ENCODE data around the gene HSD17B3. TPM values are rescaled to one million over a fixed set of nuclear protein-coding genes. Genes with fewer than 3 reads are reported as not detected.

The HSD17B3 gene
- polyA plus RNA-seq, 1 donor (not counting 4 experiments of a cell fraction or from before 2014, with no cell fraction given) = 0.17 TPM

DNA sequence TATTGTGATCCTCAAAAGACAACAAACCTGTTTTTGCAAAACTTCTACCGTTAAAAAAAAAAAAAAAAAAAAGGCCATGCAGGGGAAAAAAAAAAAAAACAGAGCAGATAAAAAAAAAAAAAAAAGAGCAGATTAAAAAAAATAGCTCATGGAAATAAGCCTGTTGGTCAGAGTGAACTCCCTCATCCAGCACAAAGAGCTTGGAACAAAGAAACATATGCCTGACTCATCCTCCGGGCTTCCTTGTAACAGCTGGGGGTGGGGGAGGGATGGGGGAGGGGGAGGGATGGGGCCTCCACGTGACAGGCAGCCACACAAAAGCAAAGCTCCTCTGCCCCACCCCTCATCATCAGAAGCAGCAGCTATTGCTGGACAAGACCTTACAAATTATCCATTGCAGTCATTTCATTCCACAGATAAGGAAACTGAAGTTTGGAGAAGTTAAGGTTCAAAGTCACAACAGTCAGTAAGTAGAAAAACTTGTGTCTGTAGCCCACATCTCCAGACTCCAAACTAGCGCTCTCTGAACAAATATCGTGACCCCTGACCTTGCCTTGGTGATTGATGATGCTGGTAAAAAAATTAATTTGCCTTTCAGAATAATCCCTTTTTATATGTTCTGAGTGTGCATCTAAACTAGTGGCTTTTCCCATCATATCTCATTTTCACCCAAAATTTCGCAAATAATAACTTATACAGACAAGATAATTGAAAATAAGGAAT, 42.6 kb upstream of the HSD17B3 start:
- Histone ChIP-seq H3K4me2 (ENCODE audit: control insufficient read depth, extremely low read depth, insufficient read depth, low read depth, low read length) (peak overlapping the region; percentile 35), H3K79me2 (ENCODE audit: control insufficient read depth, insufficient read depth, low read length) (no peaks in the 10 kb centered on the region), H3K27me3 (ENCODE audit: control insufficient read depth, extremely low read depth, insufficient read depth, low read length) (no peaks in the 10 kb centered on the region), H3K27ac (ENCODE audit: control insufficient read depth, insufficient read depth, low read length) (no peak overlapping the region), H3K36me3 (ENCODE audit: control insufficient read depth in 2 of 2, extremely low read depth in 1 of 2, insufficient read depth in 2 of 2, low read length in 2 of 2) (peaks cover 0 to 7% of the 10 kb centered on the region in 2 experiments), H3K9me1 (ENCODE audit: control insufficient read depth, extremely low read depth, insufficient read depth, low read length) (no peaks in the 10 kb centered on the region), H3K4me1 (ENCODE audit: control insufficient read depth, extremely low read depth, insufficient read depth, low read length) (peaks cover 16% of the 10 kb centered on the region), H2AFZ (ENCODE audit: control insufficient read depth, low read length) (no peak overlapping the region), H4K20me1 (ENCODE audit: control insufficient read depth, extremely low read depth, insufficient read depth, low read length) (no peaks in the 10 kb centered on the region), H3K9ac (ENCODE audit: control insufficient read depth, extremely low read depth, insufficient read depth, low read length) (no peak overlapping the region), H3K9me3 (ENCODE audit: control insufficient read depth, low read depth, low read length) (no peaks in the 10 kb centered on the region), H3K4me3 (ENCODE audit: control insufficient read depth in 2 of 3, extremely low read depth in 1 of 3, insufficient read depth in 2 of 3, low read depth in 1 of 3, low read length in 3 of 3) (no peak overlapping the region)
- FAIRE-seq (peak; percentile 13), DNase-seq (ENCODE audit: low read depth, low spot score) (peak; percentile 80)
- dilution Hi-C loops (cut with MboI; ENCODE audit: extremely low pct_ligation_motif_present, low sequenced_read_pairs) = no loop called here
- TF ChIP-seq, protein P1, sequence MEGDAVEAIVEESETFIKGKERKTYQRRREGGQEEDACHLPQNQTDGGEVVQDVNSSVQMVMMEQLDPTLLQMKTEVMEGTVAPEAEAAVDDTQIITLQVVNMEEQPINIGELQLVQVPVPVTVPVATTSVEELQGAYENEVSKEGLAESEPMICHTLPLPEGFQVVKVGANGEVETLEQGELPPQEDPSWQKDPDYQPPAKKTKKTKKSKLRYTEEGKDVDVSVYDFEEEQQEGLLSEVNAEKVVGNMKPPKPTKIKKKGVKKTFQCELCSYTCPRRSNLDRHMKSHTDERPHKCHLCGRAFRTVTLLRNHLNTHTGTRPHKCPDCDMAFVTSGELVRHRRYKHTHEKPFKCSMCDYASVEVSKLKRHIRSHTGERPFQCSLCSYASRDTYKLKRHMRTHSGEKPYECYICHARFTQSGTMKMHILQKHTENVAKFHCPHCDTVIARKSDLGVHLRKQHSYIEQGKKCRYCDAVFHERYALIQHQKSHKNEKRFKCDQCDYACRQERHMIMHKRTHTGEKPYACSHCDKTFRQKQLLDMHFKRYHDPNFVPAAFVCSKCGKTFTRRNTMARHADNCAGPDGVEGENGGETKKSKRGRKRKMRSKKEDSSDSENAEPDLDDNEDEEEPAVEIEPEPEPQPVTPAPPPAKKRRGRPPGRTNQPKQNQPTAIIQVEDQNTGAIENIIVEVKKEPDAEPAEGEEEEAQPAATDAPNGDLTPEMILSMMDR (optimal IDR thresholded peaks at IDR 0.05 in 1 of 3, IDR thresholded peaks at IDR 0.05 in 1 of 3, conservative IDR thresholded peaks at IDR 0.05 in 1 of 3; ENCODE audit: extremely low read depth in 1 of 3, insufficient read depth in 2 of 3, low read length in 3 of 3) = no peak
- no peak for TF ChIP-seq EZH2 (IDR thresholded peaks at IDR 0.05; ENCODE audit: low read length)

DNA sequence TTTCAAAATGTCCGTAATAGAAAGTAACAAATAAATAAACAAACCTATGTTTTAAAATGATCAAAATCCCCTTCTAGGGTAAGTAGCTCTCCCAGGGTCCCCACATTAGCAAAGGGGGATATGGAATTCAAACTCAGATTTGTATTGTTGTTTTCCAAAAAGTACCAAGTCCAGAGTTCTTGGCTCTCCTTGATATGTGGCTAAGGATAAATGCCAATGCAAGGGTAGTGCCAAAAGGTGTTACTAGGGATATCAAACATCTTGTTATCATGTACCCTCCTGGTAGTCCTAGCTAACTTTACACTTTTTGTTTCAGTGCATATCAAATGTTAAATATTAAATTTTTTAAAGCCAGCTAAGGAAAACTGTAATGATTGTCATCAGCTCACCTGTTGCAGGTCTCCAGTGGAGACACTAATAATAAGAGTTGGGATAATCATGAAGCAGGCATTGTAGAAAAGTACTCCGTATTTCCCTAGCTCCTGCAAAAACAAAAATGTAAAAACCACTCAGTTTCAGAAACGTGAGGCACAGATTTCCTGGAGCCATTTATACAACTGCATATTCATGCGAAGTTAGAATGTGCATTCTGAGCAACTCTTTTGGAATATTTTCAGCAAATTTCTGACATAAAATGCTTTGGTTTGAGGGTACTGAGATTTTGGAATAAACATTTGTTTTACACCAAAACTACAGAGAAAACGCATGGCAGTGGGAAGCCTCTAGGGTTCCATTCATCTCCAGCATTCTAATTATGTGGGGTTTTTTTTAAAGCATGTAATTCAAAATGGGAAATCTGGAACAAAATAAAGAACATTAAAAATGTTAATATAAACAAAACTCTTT, 41.8 kb upstream of the HSD17B3 start:
- Histone ChIP-seq H3K9me1 (ENCODE audit: control insufficient read depth, extremely low read depth, insufficient read depth, low read length) (no peaks in the 10 kb centered on the region), H3K4me2 (ENCODE audit: control insufficient read depth, extremely low read depth, insufficient read depth, low read depth, low read length) (peak overlapping the region; percentile 35), H3K79me2 (ENCODE audit: control insufficient read depth, insufficient read depth, low read length) (no peaks in the 10 kb centered on the region), H3K4me3 (ENCODE audit: control insufficient read depth in 2 of 3, extremely low read depth in 1 of 3, insufficient read depth in 2 of 3, low read depth in 1 of 3, low read length in 3 of 3) (no peak overlapping the region), H3K27me3 (ENCODE audit: control insufficient read depth, extremely low read depth, insufficient read depth, low read length) (no peaks in the 10 kb centered on the region), H3K9me3 (ENCODE audit: control insufficient read depth, low read depth, low read length) (no peaks in the 10 kb centered on the region), H3K9ac (ENCODE audit: control insufficient read depth, extremely low read depth, insufficient read depth, low read length) (no peak overlapping the region), H3K27ac (ENCODE audit: control insufficient read depth, insufficient read depth, low read length) (no peak overlapping the region), H2AFZ (ENCODE audit: control insufficient read depth, low read length) (no peak overlapping the region), H3K4me1 (ENCODE audit: control insufficient read depth, extremely low read depth, insufficient read depth, low read length) (peaks cover 22% of the 10 kb centered on the region), H4K20me1 (ENCODE audit: control insufficient read depth, extremely low read depth, insufficient read depth, low read length) (no peaks in the 10 kb centered on the region), H3K36me3 (ENCODE audit: control insufficient read depth in 2 of 2, extremely low read depth in 1 of 2, insufficient read depth in 2 of 2, low read length in 2 of 2) (peaks cover 0 to 7% of the 10 kb centered on the region in 2 experiments)
- DNase-seq (ENCODE audit: low read depth, low spot score) = no peak
- no peak for TF ChIP-seq EZH2 (IDR thresholded peaks at IDR 0.05; ENCODE audit: low read length)
- TF ChIP-seq, protein P1 (optimal IDR thresholded peaks at IDR 0.05 in 1 of 3, IDR thresholded peaks at IDR 0.05 in 1 of 3, conservative IDR thresholded peaks at IDR 0.05 in 1 of 3; ENCODE audit: extremely low read depth in 1 of 3, insufficient read depth in 2 of 3, low read length in 3 of 3) = no peak
- dilution Hi-C loops (cut with MboI; ENCODE audit: extremely low pct_ligation_motif_present, low sequenced_read_pairs) = no loop called here
- peak; percentile 23 for FAIRE-seq
